H1 (cell line): ENCODE data around the gene CAMK2A. TPM values are rescaled to one million over a fixed set of nuclear protein-coding genes. Genes with fewer than 3 reads are reported as not detected.

Experiments
- CTCF ChIA-PET: fragments of 300-600 bp; sonication (Branson Sonifier 250); formaldehyde crosslinking; loops from one replicate; lab custom pipeline; 2021; ENCODE audit not compliant: partially characterized antibody; lab: Charles Lee
- POLR2A ChIA-PET: fragments of 300-600 bp; sonication (Branson Sonifier 250); formaldehyde crosslinking; loops from one replicate; lab custom pipeline; 2021; ENCODE audit warnings: inconsistent platforms; ENCODE audit not compliant: partially characterized antibody; lab: Charles Lee
- DNase-seq, 2 experiments: peaks; one replicate each; pipeline versions ENCODE4 v3.0.0 to v3.0.0-alpha.2; 2010 to 2022; ENCODE audit warnings: low spot score in 2 of 2, low read depth in 1 of 2, mixed read lengths in 1 of 2
- FAIRE-seq: peaks from 2 replicates; lab custom pipeline; 2011; peaks lifted over from hg19 to GRCh38; lab: Jason Lieb, UNC
- H2AFZ ChIP-seq: 2 replicates; pipeline ENCODE4 v1.8.1; 2012; ENCODE audit warnings: low read length, inconsistent platforms
- H2AK5ac ChIP-seq: 2 replicates; pipeline ENCODE4 v1.6.1; 2013; ENCODE audit warnings: low read depth, low read length
- H2BK120ac ChIP-seq: replicated peaks from 2 replicates; pipeline ENCODE3; 2013; ENCODE audit warnings: low read depth, low read length, inconsistent platforms
- H2BK12ac ChIP-seq: 2 replicates; pipeline ENCODE4 v1.6.1; 2013; ENCODE audit warnings: low read depth, low read length
- H2BK15ac ChIP-seq: 2 replicates; pipeline ENCODE4 v1.6.1; 2013; ENCODE audit warnings: low read length
- H2BK20ac ChIP-seq: 2 replicates; pipeline ENCODE4 v1.6.1; 2013; ENCODE audit warnings: low read length
- H2BK5ac ChIP-seq: 2 replicates; pipeline ENCODE4 v1.6.1; 2013; ENCODE audit warnings: low read depth, low read length
- H3K14ac ChIP-seq: 2 replicates; pipeline ENCODE4 v1.6.1; 2013; ENCODE audit warnings: inconsistent platforms; ENCODE audit not compliant: insufficient read length
- H3K18ac ChIP-seq: 2 replicates; pipeline ENCODE4 v1.6.1; 2013; ENCODE audit warnings: low read length; ENCODE audit errors: extremely low read depth
- H3K23ac ChIP-seq: 2 replicates; pipeline ENCODE4 v1.6.1; 2013; ENCODE audit warnings: inconsistent platforms; ENCODE audit not compliant: insufficient read length
- H3K23me2 ChIP-seq: 2 replicates; pipeline ENCODE4 v1.6.1; 2013; ENCODE audit warnings: low read depth, low read length
- H3K27ac ChIP-seq: 2 replicates; pipeline ENCODE4 v1.6.1; 2011; ENCODE audit warnings: low read depth, low read length, inconsistent platforms
- H3K27me3 ChIP-seq, 4 experiments: replicated peaks in 1 of 4; 1 replicate in 1 of 4; 2 replicates in 3 of 4; pipeline versions ENCODE4 v1.6.1 to v1.8.1; 2011 to 2013; ENCODE audit warnings: low read length in 3 of 4, mild to moderate bottlenecking in 3 of 4, inconsistent platforms in 2 of 4, mixed read lengths in 2 of 4, moderate library complexity in 1 of 4; ENCODE audit not compliant: control insufficient read depth in 3 of 4, insufficient read depth in 3 of 4; ENCODE audit errors: extremely low read depth in 1 of 4
- H3K36me3 ChIP-seq, 4 experiments: 2 replicates each; pipeline versions ENCODE4 v1.6.1 to v1.8.1; 2011 to 2013; ENCODE audit warnings: mild to moderate bottlenecking in 4 of 4, low read length in 3 of 4, moderate library complexity in 2 of 4, control low read depth in 1 of 4, inconsistent platforms in 1 of 4; ENCODE audit not compliant: insufficient read depth in 4 of 4, control insufficient read depth in 2 of 4
- H3K4ac ChIP-seq: replicated peaks from 2 replicates; pipeline ENCODE3; 2013; ENCODE audit warnings: low read length, low read depth, mixed read lengths, inconsistent platforms; ENCODE audit not compliant: insufficient read length
- H3K4me1 ChIP-seq, 4 experiments: replicated peaks in 1 of 4; 1 replicate in 1 of 4; 2 replicates in 3 of 4; pipeline versions ENCODE4 v1.6.1 to v1.8.1; 2011 to 2013; ENCODE audit warnings: low read length in 3 of 4, inconsistent platforms in 2 of 4, mixed read lengths in 1 of 4; ENCODE audit not compliant: insufficient read depth in 4 of 4, control insufficient read depth in 3 of 4
- H3K4me2 ChIP-seq, 2 experiments: 2 replicates each; pipeline versions ENCODE4 v1.6.1 to v1.8.1; 2011 to 2013; ENCODE audit warnings: low read depth in 2 of 2, low read length in 2 of 2, control low read depth in 1 of 2, inconsistent platforms in 1 of 2, mild to moderate bottlenecking in 1 of 2; ENCODE audit not compliant: insufficient read depth in 1 of 2
- H3K4me3 ChIP-seq, 4 experiments: fragments of 200-600, 300-600 bp in 1 of 4; sonication (generic), shearing (Covaris generic), sonication (Bioruptor Twin) in 1 of 4; 2 replicates each; pipeline versions ENCODE4 v1.5.1 to v1.8.1; 2011 to 2016; ENCODE audit warnings: low read length in 4 of 4, low read depth in 3 of 4, control low read depth in 2 of 4, inconsistent platforms in 2 of 4, mild to moderate bottlenecking in 2 of 4, mixed read lengths in 1 of 4, moderate library complexity in 1 of 4; ENCODE audit not compliant: insufficient read depth in 2 of 4; ENCODE audit errors: extremely low read depth in 1 of 4
- H3K56ac ChIP-seq: replicated peaks from 2 replicates; pipeline ENCODE3; 2013; ENCODE audit warnings: low read depth, mild to moderate bottlenecking, mixed read lengths, low read length, inconsistent platforms; ENCODE audit not compliant: insufficient read length
- H3K79me1 ChIP-seq: 2 replicates; pipeline ENCODE4 v1.6.1; 2013; ENCODE audit warnings: low read depth, low read length, control low read depth
- H3K79me2 ChIP-seq, 2 experiments: 2 replicates each; pipeline versions ENCODE4 v1.6.1 to v1.8.1; 2012 to 2013; ENCODE audit warnings: low read length in 2 of 2, mild to moderate bottlenecking in 2 of 2, inconsistent platforms in 1 of 2; ENCODE audit not compliant: insufficient read depth in 2 of 2, control insufficient read depth in 1 of 2
- H3K9ac ChIP-seq, 4 experiments: replicated peaks in 1 of 4; 1 replicate in 1 of 4; 2 replicates in 3 of 4; pipeline versions ENCODE4 v1.6.1 to v1.8.1; 2011 to 2013; ENCODE audit warnings: low read depth in 3 of 4, low read length in 3 of 4, control low read depth in 2 of 4, mild to moderate bottlenecking in 2 of 4, moderate library complexity in 2 of 4, inconsistent platforms in 1 of 4; ENCODE audit errors: extremely low read depth in 1 of 4
- H3K9me3 ChIP-seq, 2 experiments: 2 replicates each; pipeline versions ENCODE4 v1.6.1 to v1.8.1; 2012 to 2013; ENCODE audit warnings: mild to moderate bottlenecking in 2 of 2, moderate library complexity in 2 of 2, control low read depth in 1 of 2, inconsistent platforms in 1 of 2, low read depth in 1 of 2, low read length in 1 of 2, mixed read lengths in 1 of 2; ENCODE audit not compliant: insufficient read depth in 2 of 2
- H4K20me1 ChIP-seq, 2 experiments: replicated peaks in 1 of 2; 2 replicates each; pipeline versions ENCODE3 to v1.8.1; 2011 to 2013; ENCODE audit warnings: inconsistent platforms in 2 of 2, low read length in 2 of 2, mild to moderate bottlenecking in 1 of 2; ENCODE audit not compliant: insufficient read depth in 2 of 2, control insufficient read depth in 1 of 2
- H4K5ac ChIP-seq: 2 replicates; pipeline ENCODE4 v1.6.1; 2013; ENCODE audit warnings: low read length, low read depth, mixed read lengths, inconsistent platforms; ENCODE audit not compliant: insufficient read length
- H4K8ac ChIP-seq: 2 replicates; pipeline ENCODE4 v1.8.0; 2013; ENCODE audit warnings: mild to moderate bottlenecking, moderate library complexity, low read length, inconsistent platforms; ENCODE audit not compliant: insufficient read depth; ENCODE audit errors: extremely low read depth
- H4K91ac ChIP-seq: replicated peaks from 2 replicates; pipeline ENCODE3; 2013; ENCODE audit warnings: low read length, mixed read lengths, inconsistent platforms; ENCODE audit not compliant: insufficient read length
- EGR1 ChIP-seq: IDR thresholded peaks from 2 replicates; pipeline ENCODE4 v1.6.1; 2011; ENCODE audit warnings: low read depth, low read length, borderline replicate concordance
- GTF2F1 ChIP-seq: IDR thresholded peaks from 2 replicates; pipeline ENCODE4 v1.6.1; 2012; ENCODE audit warnings: low read depth, low read length, improper control_type of control experiment, borderline replicate concordance
- KDM5A ChIP-seq: fragments of 200-600 bp; IDR thresholded peaks from 2 replicates; pipeline ENCODE4 v1.7.1; 2012; ENCODE audit warnings: mild to moderate bottlenecking, low read length, inconsistent platforms, mixed read lengths
- POU5F1 ChIP-seq: IDR thresholded peaks from 2 replicates; pipeline ENCODE4 v1.6.1; 2011; ENCODE audit warnings: low read depth, mild to moderate bottlenecking, low read length, moderate library complexity
- RAD21 ChIP-seq, 2 experiments: IDR thresholded peaks in 1 of 2; conservative IDR thresholded peaks in 1 of 2; 2 replicates each; pipeline ENCODE4 v1.6.1; 2011; ENCODE audit warnings: low read depth in 2 of 2, low read length in 2 of 2, improper control_type of control experiment in 1 of 2, inconsistent platforms in 1 of 2, mild to moderate bottlenecking in 1 of 2, moderate library complexity in 1 of 2
- SIRT6 ChIP-seq: IDR thresholded peaks from one replicate; pipeline ENCODE4 v1.7.1; 2012; ENCODE audit warnings: low read length, inconsistent platforms
- TAF1 ChIP-seq: IDR thresholded peaks from 2 replicates; pipeline ENCODE4 v1.6.1; 2011; ENCODE audit warnings: mild to moderate bottlenecking, low read depth, low read length
- TCF12 ChIP-seq: IDR thresholded peaks from 2 replicates; pipeline ENCODE4 v1.6.1; 2011; ENCODE audit warnings: low read depth, mild to moderate bottlenecking, low read length
- WGBS, 2 experiments: shearing (Covaris generic) in 1 of 2; methylation state at CpG; one replicate each; pipeline versions ENCODE4 v1.1.6 to v1.1.7; 2013 to 2015; ENCODE audit warnings: low lambda C conversion rate in 2 of 2, mixed read lengths in 2 of 2, inconsistent platforms in 1 of 2, low coverage in 1 of 2, missing lambda C conversion rate in 1 of 2; ENCODE audit not compliant: insufficient replicate concordance in 2 of 2, insufficient coverage in 1 of 2, insufficient read length in 1 of 2; ENCODE audit errors: extremely low coverage in 1 of 2, missing lambda C conversion rate in 1 of 2; 5-methylcytosine and 5-hydroxymethylcytosine counted together
- polyA plus RNA-seq, 7 experiments: library from polyadenylated mRNA; depleted of rRNA in 3 of 7; stranded (reverse) in 5 of 7; unstranded in 2 of 7; fragments of >200 nt in 5 of 7; fragments of 200-250 nt in 2 of 7; gene quantifications; 1 replicate in 5 of 7; 2 replicates in 1 of 7; 4 replicates in 1 of 7; pipeline versions ENCODE4 v1.2.1 to v1.2.3, GENCODE V29; 2011 to 2013; ENCODE audit warnings: missing spikeins in 2 of 7, mixed read lengths in 2 of 7
- total RNA-seq: library from RNA; stranded (reverse); fragmentation: NEBNext Ultra II Directional; extraction: Animal tissue kit (Norgen Biotek cat#: 25700); gene quantifications from 2 replicates; pipeline ENCODE4 v1.2.1, GENCODE V29; 2021

The CAMK2A gene
- total and polyA plus RNA-seq, 2 of the 8 experiments (the other 6 are each of a cell fraction or from before 2014, with no cell fraction given): 0.20 to 0.28 TPM

DNA sequence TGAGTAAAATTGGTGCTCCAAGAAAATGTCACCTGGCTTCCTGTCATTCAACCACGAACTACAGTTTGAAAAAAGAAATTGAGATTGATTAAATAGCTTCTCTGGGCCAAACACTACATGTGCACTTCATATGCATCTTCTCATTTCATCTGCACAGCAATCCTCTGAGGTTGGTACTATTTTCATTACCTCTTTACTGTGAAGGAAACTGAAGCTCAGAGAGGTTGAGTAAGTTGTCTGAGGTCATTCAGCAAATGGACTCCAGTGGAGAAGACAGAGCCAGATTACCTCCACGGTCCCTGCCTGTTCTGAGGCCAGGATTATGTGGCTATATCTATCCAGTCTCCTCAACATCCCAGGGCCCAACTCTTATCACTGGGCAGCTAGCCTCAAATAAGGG lies 53.3 kb downstream of the CAMK2A start:
- Histone ChIP-seq H3K79me2 (no peaks in the 10 kb centered on the region), H3K4me3 (no peak overlapping the region), H3K4me1 (no peaks in the 10 kb centered on the region), H3K4ac (no peak overlapping the region), H2BK12ac (no peak overlapping the region), H2BK15ac (no peak overlapping the region), H4K8ac (no peak overlapping the region), H3K9me3 (no peaks in the 10 kb centered on the region), H3K18ac (no peak overlapping the region), H3K9ac (no peak overlapping the region), H3K79me1 (no peaks in the 10 kb centered on the region), H3K23ac (no peak overlapping the region), H3K27me3 (no peaks in the 10 kb centered on the region), H3K27ac (no peak overlapping the region), H2BK5ac (no peak overlapping the region), H3K56ac (no peak overlapping the region), H3K14ac (no peak overlapping the region), H3K4me2 (no peak overlapping the region), H2AK5ac (no peak overlapping the region), H2BK20ac (no peak overlapping the region), H3K23me2 (no peaks in the 10 kb centered on the region; the same call in 1 of the 2 replicates), H4K5ac (no peak overlapping the region), H4K20me1 (no peaks in the 10 kb centered on the region), H2BK120ac (no peak overlapping the region), H4K91ac (no peak overlapping the region), H2AFZ (no peak overlapping the region), H3K36me3 (no peaks in the 10 kb centered on the region)
- CTCF ChIA-PET: no interaction called here
- POLR2A ChIA-PET: interaction anchor here (1.0 kb wide), 1 partner anchor 30 kb away, joined by 3 read pairs; no protein-coding TSS in a partner anchor
- no peak for FAIRE-seq
- DNase-seq: no peak
- WGBS, 2 experiments: 94% methylated on average over 2 of the region's 2 CpGs; no CpG with 5 or more reads in 1 of the 2 experiments
- TF ChIP-seq KDM5A: no peak
- TF ChIP-seq TCF12: no peak
- TF ChIP-seq EGR1: no peak
- TF ChIP-seq TAF1: no peak
- no peak for TF ChIP-seq SIRT6
- no peak for TF ChIP-seq GTF2F1
- no peak for TF ChIP-seq POU5F1
- no peak for TF ChIP-seq RAD21 (IDR thresholded peaks at IDR 0.05 in 1 of 2, conservative IDR thresholded peaks at IDR 0.05 in 1 of 2; ENCODE audit: low read depth in 2 of 2, low read length in 2 of 2)
